Measurements from ENCODE around the gene DBNDD1.

The DBNDD1 gene

DNA sequence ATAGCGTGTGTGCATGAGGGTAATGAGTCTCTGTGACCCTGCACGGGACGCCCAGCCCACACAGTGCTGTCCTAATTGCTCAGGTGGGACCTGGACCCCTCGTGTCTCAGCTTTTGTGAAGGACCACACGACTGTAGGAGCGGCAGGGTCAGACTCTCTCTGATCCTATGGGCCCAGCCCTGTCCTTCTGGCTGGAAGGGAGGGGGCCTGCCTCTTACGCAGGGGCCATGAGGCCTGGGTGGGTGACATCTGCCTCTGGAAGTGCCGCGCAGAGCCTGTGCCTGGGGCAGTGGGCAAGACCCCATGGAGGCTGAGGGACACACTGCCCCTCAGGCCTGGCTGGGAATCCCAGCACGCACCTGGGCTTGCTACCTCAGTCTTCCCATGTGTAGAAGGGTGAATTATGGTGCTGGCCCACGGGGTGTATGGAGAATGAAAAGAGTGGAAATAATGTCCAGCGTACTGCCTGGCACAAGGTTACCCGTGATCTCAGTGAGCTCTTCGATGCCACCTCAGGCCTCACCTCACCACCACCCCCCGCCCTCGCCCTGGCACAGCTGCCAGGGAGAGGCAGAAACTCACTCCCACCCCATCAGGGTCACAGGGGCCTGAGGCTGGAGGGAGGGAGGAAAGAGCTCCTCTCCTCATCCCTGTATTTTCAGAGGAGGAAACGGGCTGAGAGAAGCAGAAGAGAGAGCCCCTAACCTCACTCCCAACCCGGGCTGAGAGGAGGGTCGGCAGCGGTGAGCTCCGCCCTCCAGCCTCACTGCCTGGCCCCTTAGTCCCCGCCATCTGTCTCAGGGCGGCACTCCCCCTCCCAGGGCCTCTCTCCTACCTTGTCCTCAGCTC is 27.1 kb upstream of the DBNDD1 start:
- TF ChIP-seq, protein P1, sequence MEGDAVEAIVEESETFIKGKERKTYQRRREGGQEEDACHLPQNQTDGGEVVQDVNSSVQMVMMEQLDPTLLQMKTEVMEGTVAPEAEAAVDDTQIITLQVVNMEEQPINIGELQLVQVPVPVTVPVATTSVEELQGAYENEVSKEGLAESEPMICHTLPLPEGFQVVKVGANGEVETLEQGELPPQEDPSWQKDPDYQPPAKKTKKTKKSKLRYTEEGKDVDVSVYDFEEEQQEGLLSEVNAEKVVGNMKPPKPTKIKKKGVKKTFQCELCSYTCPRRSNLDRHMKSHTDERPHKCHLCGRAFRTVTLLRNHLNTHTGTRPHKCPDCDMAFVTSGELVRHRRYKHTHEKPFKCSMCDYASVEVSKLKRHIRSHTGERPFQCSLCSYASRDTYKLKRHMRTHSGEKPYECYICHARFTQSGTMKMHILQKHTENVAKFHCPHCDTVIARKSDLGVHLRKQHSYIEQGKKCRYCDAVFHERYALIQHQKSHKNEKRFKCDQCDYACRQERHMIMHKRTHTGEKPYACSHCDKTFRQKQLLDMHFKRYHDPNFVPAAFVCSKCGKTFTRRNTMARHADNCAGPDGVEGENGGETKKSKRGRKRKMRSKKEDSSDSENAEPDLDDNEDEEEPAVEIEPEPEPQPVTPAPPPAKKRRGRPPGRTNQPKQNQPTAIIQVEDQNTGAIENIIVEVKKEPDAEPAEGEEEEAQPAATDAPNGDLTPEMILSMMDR (IDR thresholded peaks at IDR 0.05; ENCODE audit: insufficient read depth, low read length, missing control alignments): no peak
- H3K4me3 ChIP-seq (ENCODE audit: low read depth, low read length): no peak overlapping the region
- ChIA-PET POLR2A (no interaction called here), CTCF (interaction anchor here (1.0 kb wide), 1 partner anchor 27 kb away, joined by 3 read pairs; the partner anchor contains the start of gene DBNDD1)
- DNase-seq (ENCODE audit: low read depth, low spot score): no peak

DNA sequence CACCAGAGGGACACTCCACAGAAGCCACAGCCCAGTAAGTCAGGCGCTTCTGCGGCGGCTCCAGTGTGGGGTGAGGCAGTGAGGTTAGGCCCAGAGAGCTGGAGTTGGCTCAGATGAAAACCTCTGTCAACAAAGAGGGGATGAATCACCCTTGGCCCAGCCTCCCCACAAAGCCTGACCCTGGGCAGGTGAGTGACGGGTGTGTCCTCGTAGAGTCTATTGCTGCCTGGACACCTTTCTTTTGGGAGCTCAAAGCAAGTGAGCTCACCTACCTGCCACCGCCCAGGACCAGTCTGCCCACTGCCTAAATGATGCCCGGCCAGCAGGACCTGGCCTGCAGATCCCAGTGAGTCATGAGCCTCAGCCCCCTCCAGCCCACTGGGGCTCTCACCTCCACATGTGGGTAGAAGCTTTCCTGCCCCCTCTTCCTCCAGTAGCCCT is 24.9 kb upstream of the DBNDD1 start:
- no peak for DNase-seq (ENCODE audit: low read depth, low spot score)
- TF ChIP-seq, protein P1 (IDR thresholded peaks at IDR 0.05; ENCODE audit: insufficient read depth, low read length, missing control alignments): no peak
- ChIA-PET POLR2A (no interaction called here), CTCF (no interaction called here)
- no peak overlapping the region for H3K4me3 ChIP-seq (ENCODE audit: low read depth, low read length)

DNA sequence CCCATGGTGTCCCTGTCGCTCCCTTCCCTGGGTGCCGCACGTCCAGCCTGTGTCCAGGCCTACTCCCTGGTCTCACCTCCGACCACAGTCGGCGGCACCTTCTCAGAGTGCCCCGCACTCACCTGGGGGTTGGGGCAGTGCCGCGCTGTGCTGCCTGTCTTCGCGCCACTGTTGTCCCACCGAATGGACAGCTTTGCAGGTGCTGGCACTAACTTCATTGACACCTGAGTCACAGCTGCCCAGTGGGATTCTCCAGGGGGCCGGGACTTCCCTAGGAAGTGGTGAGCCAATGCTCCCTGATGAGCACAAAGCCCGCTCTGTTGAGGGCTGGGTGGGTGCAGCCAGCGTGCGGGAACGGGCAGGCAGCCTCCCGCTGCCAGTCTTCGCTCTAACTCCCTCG is 24.3 kb upstream of the DBNDD1 start:
- no peak overlapping the region for H3K4me3 ChIP-seq (ENCODE audit: low read depth, low read length)
- POLR2A ChIA-PET: no interaction called here
- CTCF ChIA-PET: no interaction called here
- no peak for DNase-seq (ENCODE audit: low read depth, low spot score)
- TF ChIP-seq, protein P1 (IDR thresholded peaks at IDR 0.05; ENCODE audit: insufficient read depth, low read length, missing control alignments): no peak

DNA sequence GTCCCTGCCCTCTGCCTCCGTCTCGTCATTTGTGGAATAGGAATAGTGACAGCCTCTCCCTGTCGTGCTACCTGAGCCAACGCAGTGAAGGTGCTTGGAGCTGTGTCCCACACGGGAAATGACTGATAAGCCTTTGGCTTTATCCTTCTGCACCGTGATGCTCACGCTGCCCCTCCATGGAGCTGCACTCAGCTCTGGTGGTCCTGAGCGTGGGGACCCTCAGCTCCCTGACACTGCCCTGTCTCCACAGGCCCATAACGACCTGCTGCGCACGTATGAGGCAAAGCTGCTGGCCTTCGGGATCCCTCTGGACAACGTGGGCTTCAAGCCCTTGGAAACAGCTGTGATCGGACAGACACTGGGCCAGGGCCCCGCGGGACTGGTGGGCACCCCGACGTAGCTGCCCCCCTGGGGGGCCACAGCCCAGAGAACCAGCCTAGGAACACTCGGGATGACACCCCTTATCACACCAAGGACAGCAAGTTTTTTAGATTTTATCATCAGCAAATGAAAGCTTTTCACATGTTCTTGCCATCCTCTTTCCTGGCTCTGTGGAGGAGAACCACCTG is 23.8 kb upstream of the DBNDD1 start:
- H3K4me3 ChIP-seq (ENCODE audit: low read depth, low read length): no peak overlapping the region
- ChIA-PET CTCF (no interaction called here), POLR2A (no interaction called here)
- TF ChIP-seq, protein P1 (IDR thresholded peaks at IDR 0.05; ENCODE audit: insufficient read depth, low read length, missing control alignments): no peak
- DNase-seq (ENCODE audit: low read depth, low spot score): no peak

DNA sequence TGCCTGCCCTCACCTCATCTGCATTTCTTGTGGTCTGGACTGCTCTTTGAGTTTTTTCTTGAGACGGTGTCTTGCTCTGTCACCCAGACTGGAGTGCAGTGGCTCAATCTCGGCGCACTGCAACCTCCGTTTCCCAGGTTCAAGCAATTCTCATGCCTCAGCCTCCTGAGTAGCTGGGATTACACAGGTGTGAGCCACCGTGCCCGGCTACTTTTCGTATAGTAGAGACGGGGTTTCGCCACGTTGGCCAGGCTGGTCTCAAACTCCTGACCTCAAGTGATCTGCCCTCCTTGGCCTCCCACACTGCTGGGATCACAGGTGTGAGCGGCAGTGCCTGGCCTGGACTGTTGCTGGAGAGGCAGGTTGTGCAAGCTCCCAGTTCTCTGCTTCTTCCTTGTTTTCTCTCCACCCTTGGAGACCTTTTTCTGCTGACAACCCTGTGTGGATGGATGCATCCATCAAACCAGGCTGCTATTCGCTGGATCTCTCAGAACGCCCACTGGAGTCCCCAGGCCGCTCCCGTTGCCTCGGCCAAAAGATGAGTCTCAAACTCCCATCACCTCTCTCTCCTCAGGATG is 22.7 kb upstream of the DBNDD1 start:
- ChIA-PET POLR2A (no interaction called here), CTCF (no interaction called here)
- no peak overlapping the region for H3K4me3 ChIP-seq (ENCODE audit: low read depth, low read length)
- DNase-seq (ENCODE audit: low read depth, low spot score): no peak
- TF ChIP-seq, protein P1 (IDR thresholded peaks at IDR 0.05; ENCODE audit: insufficient read depth, low read length, missing control alignments): no peak
